ENCODE measurements around the gene WDR91. TPM values are rescaled to one million over a fixed set of nuclear protein-coding genes. Genes with fewer than 3 reads are reported as not detected.
A peak's percentile ranks its signal among the peaks of the same experiment; 100 is the strongest.

The WDR91 gene
- total RNA-seq, 1 experiment from 2014 or later: 7.3 TPM

DNA sequence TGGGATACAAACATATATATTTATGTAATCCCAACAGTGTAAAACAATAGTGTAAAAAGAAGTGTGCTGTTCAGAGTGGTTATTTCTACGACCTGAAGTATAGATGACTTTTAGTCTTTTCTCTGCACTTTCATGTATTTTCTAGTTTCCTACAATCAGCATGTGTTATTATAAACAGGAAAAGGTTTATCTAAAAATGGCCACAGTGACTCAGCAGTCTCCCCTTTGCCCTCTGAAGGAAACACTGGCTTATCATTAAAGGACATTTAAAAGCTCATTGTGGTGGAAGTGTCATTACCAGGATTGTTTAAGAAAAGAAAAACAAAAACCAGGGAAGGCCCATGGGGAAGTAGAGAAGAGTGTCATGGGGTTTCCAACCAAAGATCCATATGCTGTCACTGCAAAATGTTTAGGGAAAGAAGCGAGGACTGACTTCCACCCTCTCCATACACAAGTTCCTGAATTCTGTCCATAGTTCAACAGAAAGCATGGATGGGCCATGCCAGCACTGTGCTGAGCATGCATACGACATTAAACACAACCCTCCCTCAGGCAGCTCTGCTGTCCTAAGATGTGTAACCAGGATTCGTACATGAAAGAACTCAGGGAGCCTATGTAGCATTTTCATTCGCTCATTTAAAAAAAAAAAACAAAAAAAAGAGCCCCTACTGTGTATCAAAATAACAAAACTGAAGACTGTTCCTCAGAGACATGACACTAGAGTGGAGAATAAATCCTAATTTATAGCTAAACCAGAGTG is 51.0 kb downstream of the WDR91 start:
- intact Hi-C loops (cut with micrococcal nuclease): no loop called here
- H3K27ac Mint-ChIP-seq (ENCODE audit: low read depth, unreplicated experiment): peak overlapping the region; percentile 4
- POLR2A ChIA-PET: interaction anchor here (0.6 to 1.3 kb wide), 3 partner anchors 10 to 188 kb away, joined by 3 to 7 read pairs (median 3); partner anchors contain the start of genes CYREN and TMEM140
- peaks cover 6% of the 10 kb centered on the region for H3K36me3 Mint-ChIP-seq (ENCODE audit: insufficient read depth, unreplicated experiment)
- no peak for DNase-seq (ENCODE audit: unreplicated experiment)
- CTCF ChIA-PET: interaction anchor here (0.6 to 1.5 kb wide), 3 partner anchors 10 to 220 kb away, joined by 3 read pairs; partner anchors contain the start of gene CYREN
- H3K27me3 Mint-ChIP-seq (ENCODE audit: insufficient read depth, unreplicated experiment): no peaks in the 10 kb centered on the region
- TF ChIP-seq, protein P1, sequence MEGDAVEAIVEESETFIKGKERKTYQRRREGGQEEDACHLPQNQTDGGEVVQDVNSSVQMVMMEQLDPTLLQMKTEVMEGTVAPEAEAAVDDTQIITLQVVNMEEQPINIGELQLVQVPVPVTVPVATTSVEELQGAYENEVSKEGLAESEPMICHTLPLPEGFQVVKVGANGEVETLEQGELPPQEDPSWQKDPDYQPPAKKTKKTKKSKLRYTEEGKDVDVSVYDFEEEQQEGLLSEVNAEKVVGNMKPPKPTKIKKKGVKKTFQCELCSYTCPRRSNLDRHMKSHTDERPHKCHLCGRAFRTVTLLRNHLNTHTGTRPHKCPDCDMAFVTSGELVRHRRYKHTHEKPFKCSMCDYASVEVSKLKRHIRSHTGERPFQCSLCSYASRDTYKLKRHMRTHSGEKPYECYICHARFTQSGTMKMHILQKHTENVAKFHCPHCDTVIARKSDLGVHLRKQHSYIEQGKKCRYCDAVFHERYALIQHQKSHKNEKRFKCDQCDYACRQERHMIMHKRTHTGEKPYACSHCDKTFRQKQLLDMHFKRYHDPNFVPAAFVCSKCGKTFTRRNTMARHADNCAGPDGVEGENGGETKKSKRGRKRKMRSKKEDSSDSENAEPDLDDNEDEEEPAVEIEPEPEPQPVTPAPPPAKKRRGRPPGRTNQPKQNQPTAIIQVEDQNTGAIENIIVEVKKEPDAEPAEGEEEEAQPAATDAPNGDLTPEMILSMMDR (IDR thresholded peaks at IDR 0.05; ENCODE audit: unreplicated experiment): no peak
- no TSS peak for BruUV-seq (replicated peaks)
- H3K4me1 Mint-ChIP-seq (ENCODE audit: insufficient read depth, unreplicated experiment): peaks cover 11% of the 10 kb centered on the region
- peaks cover 17% of the 10 kb centered on the region for H3K9me3 Mint-ChIP-seq (ENCODE audit: unreplicated experiment)
- H3K4me3 Mint-ChIP-seq (ENCODE audit: unreplicated experiment): no peak overlapping the region

DNA sequence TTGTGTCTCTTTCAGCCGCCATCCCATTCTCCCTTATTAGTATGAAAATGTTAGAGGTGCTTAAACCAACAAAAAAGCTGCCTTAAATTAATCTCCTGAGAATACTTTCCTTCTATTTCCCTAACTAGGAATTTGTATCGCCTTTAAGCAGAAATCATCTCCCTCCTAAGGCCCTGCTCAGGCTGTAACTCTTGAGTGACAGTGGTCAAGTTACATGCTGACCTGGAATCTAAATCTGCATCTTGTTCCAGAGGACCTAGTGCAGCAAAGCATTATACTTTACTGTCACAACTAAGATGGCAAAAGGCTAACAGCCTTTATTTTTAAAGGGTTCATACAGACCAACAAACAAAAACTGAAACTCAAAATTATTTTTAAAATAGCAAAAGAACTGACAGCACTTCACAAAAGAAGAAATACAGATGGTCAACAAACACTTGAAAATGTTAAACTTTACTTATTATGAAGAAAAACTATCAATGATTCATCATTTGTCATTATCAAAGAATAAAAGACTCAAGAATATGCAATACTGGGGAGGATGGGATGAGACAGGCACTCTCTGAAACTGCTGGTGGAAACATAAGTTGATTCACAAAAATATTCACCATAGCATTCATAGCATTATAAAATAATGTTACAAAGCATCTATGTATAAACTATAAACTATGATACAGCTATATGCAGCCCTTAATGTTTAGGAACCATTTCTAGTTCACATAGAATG is 51.8 kb downstream of the WDR91 start:
- intact Hi-C loops (cut with micrococcal nuclease): loop anchor here (5.0 kb wide), 1 partner anchor 167 kb away; no protein-coding TSS in a partner anchor
- ChIA-PET CTCF (interaction anchor here (1.1 kb wide), 1 partner anchor 50 kb away, joined by 3 read pairs; no protein-coding TSS in a partner anchor), POLR2A (interaction anchor here (0.8 to 1.3 kb wide), 2 partner anchors 10 kb away, joined by 3 to 7 read pairs; partner anchors contain the start of gene CYREN)

DNA sequence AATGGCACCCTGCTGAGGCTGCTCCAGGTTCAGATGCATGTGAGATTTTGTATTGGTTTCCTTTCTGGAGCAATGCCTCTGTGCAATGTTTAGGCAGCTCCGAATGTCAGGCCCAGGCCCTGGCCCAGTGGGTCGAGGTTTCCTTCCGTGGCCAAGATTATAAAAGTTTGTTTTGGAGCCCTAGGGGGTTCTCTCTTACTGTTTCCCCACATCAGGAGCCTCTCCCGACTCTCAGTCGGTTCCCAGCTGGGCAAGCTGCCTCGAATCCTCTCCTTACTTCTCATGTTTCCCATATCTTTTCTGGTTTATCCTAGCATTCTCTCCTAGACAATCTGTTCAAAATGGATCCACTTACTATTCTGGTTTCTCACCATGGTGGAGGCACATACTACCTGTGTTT is 52.5 kb downstream of the WDR91 start:
- DNase-seq (ENCODE audit: unreplicated experiment): no peak
- BruUV-seq (replicated peaks): no TSS peak
- peaks cover under 1% of the 10 kb centered on the region for H3K36me3 Mint-ChIP-seq (ENCODE audit: insufficient read depth, unreplicated experiment)
- H3K27me3 Mint-ChIP-seq (ENCODE audit: insufficient read depth, unreplicated experiment): no peaks in the 10 kb centered on the region
- ChIA-PET CTCF (interaction anchor here (0.6 kb wide), 1 partner anchor 175 kb away, joined by 3 read pairs; no protein-coding TSS in a partner anchor), POLR2A (interaction anchor here (0.8 to 1.5 kb wide), 2 partner anchors 11 kb away, joined by 3 to 4 read pairs; partner anchors contain the start of gene TMEM140)
- TF ChIP-seq, protein P1 (IDR thresholded peaks at IDR 0.05; ENCODE audit: unreplicated experiment): no peak
- peaks cover 31% of the 10 kb centered on the region for H3K9me3 Mint-ChIP-seq (ENCODE audit: unreplicated experiment)
- intact Hi-C loops (cut with micrococcal nuclease): loop anchor here (5.0 kb wide), 1 partner anchor 167 kb away; no protein-coding TSS in a partner anchor
- H3K4me3 Mint-ChIP-seq (ENCODE audit: unreplicated experiment): no peak overlapping the region
- H3K27ac Mint-ChIP-seq (ENCODE audit: low read depth, unreplicated experiment): no peak overlapping the region
- peaks cover 11% of the 10 kb centered on the region for H3K4me1 Mint-ChIP-seq (ENCODE audit: insufficient read depth, unreplicated experiment)

More for the DNA sequence above, 51.8 kb downstream of the WDR91 start:
- peak overlapping the region; percentile 4 for H3K27ac Mint-ChIP-seq (ENCODE audit: low read depth, unreplicated experiment)
- no peak for DNase-seq (ENCODE audit: unreplicated experiment)
- no peak overlapping the region for H3K4me3 Mint-ChIP-seq (ENCODE audit: unreplicated experiment)
- H3K27me3 Mint-ChIP-seq (ENCODE audit: insufficient read depth, unreplicated experiment): no peaks in the 10 kb centered on the region
- TF ChIP-seq, protein P1 (IDR thresholded peaks at IDR 0.05; ENCODE audit: unreplicated experiment): no peak
- H3K9me3 Mint-ChIP-seq (ENCODE audit: unreplicated experiment): peaks cover 25% of the 10 kb centered on the region
- BruUV-seq (replicated peaks): no TSS peak
- peaks cover 11% of the 10 kb centered on the region for H3K4me1 Mint-ChIP-seq (ENCODE audit: insufficient read depth, unreplicated experiment)
- H3K36me3 Mint-ChIP-seq (ENCODE audit: insufficient read depth, unreplicated experiment): peaks cover 6% of the 10 kb centered on the region

All from MCF 10A (cell line).